K562 (cell line): Measurements from ENCODE around the gene LAP3. TPM values are rescaled to one million over a fixed set of nuclear protein-coding genes. Genes with fewer than 3 reads are reported as not detected.

ENCODE experiments used
- ARID1B ChIP-seq: fragments of 450-650 bp; IDR thresholded peaks from 2 replicates; pipeline ENCODE4 v1.6.1; 2016; ENCODE audit warnings: antibody characterized with exemption, mild to moderate bottlenecking, inconsistent platforms
- ARID3B ChIP-seq: fragments of 250-450 bp; sonication (Bioruptor Pico); IDR thresholded peaks from 2 replicates; pipeline ENCODE4 v1.4.0; 2020; ENCODE audit warnings: borderline replicate concordance
- ATF2 ChIP-seq: sonication (generic); formaldehyde crosslinking; IDR thresholded peaks from 2 replicates; pipeline ENCODE4 v1.8.1; 2022; ENCODE audit warnings: missing genetic modification reagents
- CHD1 ChIP-seq: fragments of 200-600 bp; sonication (generic); IDR thresholded peaks from one replicate; pipeline ENCODE4 v1.6.1; 2012; ENCODE audit warnings: mild to moderate bottlenecking, moderate library complexity, low read length, inconsistent platforms
- EZH2 ChIP-seq: IDR thresholded peaks from 2 replicates; pipeline ENCODE4 v1.6.1; 2012; ENCODE audit warnings: low read depth, mild to moderate bottlenecking, inconsistent platforms, low read length, borderline replicate concordance
- GTF2F1 ChIP-seq: IDR thresholded peaks from 2 replicates; pipeline ENCODE4 v1.6.1; 2011; ENCODE audit warnings: low read depth, low read length, improper control_type of control experiment
- MEF2D ChIP-seq: conservative IDR thresholded peaks from 2 replicates; pipeline ENCODE4 v1.6.1; 2016; ENCODE audit warnings: low read depth, missing genetic modification characterization, missing compliant biosample characterization
- NFYB ChIP-seq: IDR thresholded peaks from 2 replicates; pipeline ENCODE4 v1.6.1; 2011; ENCODE audit warnings: mild to moderate bottlenecking, moderate library complexity; ENCODE audit not compliant: insufficient read length; ENCODE audit errors: extremely low read depth
- NONO ChIP-seq, 2 experiments: fragments of 200-400 bp in 1 of 2; fragments of 450-650 bp in 1 of 2; formaldehyde crosslinking in 1 of 2; IDR thresholded peaks; 2 replicates each; pipeline ENCODE4 v1.6.1; 2017; ENCODE audit warnings: low read depth in 2 of 2, mild to moderate bottlenecking in 2 of 2, moderate library complexity in 2 of 2, low read length in 1 of 2
- PHB ChIP-seq: fragments of 250-450 bp; sonication (Bioruptor Pico); IDR thresholded peaks from 2 replicates; pipeline ENCODE4 v1.5.0; 2021
- YBX1 ChIP-seq: fragments of 450-650 bp; IDR thresholded peaks from 2 replicates; pipeline ENCODE4 v1.7.1; 2016; ENCODE audit warnings: mild to moderate bottlenecking
- ZBTB33 ChIP-seq: sonication (generic); formaldehyde crosslinking; IDR thresholded peaks from 2 replicates; pipeline ENCODE4 v1.8.1; 2023; ENCODE audit warnings: mild to moderate bottlenecking, missing genetic modification reagents
- ZBTB7A ChIP-seq: IDR thresholded peaks from 2 replicates; pipeline ENCODE4 v1.6.1; 2011; ENCODE audit warnings: low read depth, mild to moderate bottlenecking, low read length, moderate library complexity, borderline replicate concordance; ENCODE audit not compliant: control insufficient read depth
- ZC3H4 ChIP-seq: sonication (generic); formaldehyde crosslinking; IDR thresholded peaks from 2 replicates; pipeline ENCODE4 v1.9.0; 2021; ENCODE audit warnings: missing genetic modification reagents, borderline replicate concordance
- ZNF124 ChIP-seq: sonication (generic); formaldehyde crosslinking; IDR thresholded peaks from 2 replicates; pipeline ENCODE4 v1.8.1; 2022; ENCODE audit warnings: missing genetic modification reagents
- ZNF274 ChIP-seq: IDR thresholded peaks from 2 replicates; pipeline ENCODE4 v1.6.1; 2011; ENCODE audit warnings: low read depth, mild to moderate bottlenecking, low read length, moderate library complexity, borderline replicate concordance
- ZNF280B ChIP-seq: fragments of 250-450 bp; sonication (Bioruptor Pico); IDR thresholded peaks from 2 replicates; pipeline ENCODE4 v1.5.1; 2021; ENCODE audit warnings: mild to moderate bottlenecking
- ZNF76 ChIP-seq: fragments of 250-450 bp; sonication (Bioruptor Pico); IDR thresholded peaks from 2 replicates; pipeline ENCODE4 v1.4.0; 2020; ENCODE audit warnings: mild to moderate bottlenecking, moderate library complexity, borderline replicate concordance
- ZNF766 ChIP-seq: fragments of 200-800 bp; sonication (Bioruptor generic); conservative IDR thresholded peaks from 2 replicates; pipeline ENCODE4 v1.6.1; 2016; ENCODE audit warnings: missing genetic modification characterization, missing compliant biosample characterization
- polyA plus RNA-seq, 8 experiments: library from polyadenylated mRNA; depleted of rRNA in 4 of 8; stranded (reverse) in 5 of 8; unstranded in 3 of 8; fragments of >200 nt; fragmentation: Nextera tagmentation in 2 of 8; fragmentation: Illumina TruSeq in 1 of 8; extraction: Ambion mirVana in 2 of 8; extraction: Trizol in 1 of 8; gene quantifications; 2 replicates each; pipeline versions ENCODE4 v1.2.1 to v1.2.3, GENCODE V29; 2011 to 2014; ENCODE audit warnings: inconsistent platforms in 1 of 8, missing spikeins in 1 of 8
- total RNA-seq, 7 experiments: library from RNA; depleted of rRNA in 6 of 7; stranded (reverse); fragments of >200 nt in 6 of 7; fragmentation: Illumina TruSeq in 2 of 7; extraction: Trizol in 2 of 7; gene quantifications; 2 replicates each; pipeline versions ENCODE4 v1.2.1 to v1.2.3, GENCODE V29; 2011 to 2021; ENCODE audit warnings: low replicate concordance in 1 of 7

LAP3 gene
- total and polyA plus RNA-seq, 9 of the 15 experiments (the other 6 are each of a cell fraction or from before 2014, with no cell fraction given), result 82.3 to 170 (median 107) TPM

DNA sequence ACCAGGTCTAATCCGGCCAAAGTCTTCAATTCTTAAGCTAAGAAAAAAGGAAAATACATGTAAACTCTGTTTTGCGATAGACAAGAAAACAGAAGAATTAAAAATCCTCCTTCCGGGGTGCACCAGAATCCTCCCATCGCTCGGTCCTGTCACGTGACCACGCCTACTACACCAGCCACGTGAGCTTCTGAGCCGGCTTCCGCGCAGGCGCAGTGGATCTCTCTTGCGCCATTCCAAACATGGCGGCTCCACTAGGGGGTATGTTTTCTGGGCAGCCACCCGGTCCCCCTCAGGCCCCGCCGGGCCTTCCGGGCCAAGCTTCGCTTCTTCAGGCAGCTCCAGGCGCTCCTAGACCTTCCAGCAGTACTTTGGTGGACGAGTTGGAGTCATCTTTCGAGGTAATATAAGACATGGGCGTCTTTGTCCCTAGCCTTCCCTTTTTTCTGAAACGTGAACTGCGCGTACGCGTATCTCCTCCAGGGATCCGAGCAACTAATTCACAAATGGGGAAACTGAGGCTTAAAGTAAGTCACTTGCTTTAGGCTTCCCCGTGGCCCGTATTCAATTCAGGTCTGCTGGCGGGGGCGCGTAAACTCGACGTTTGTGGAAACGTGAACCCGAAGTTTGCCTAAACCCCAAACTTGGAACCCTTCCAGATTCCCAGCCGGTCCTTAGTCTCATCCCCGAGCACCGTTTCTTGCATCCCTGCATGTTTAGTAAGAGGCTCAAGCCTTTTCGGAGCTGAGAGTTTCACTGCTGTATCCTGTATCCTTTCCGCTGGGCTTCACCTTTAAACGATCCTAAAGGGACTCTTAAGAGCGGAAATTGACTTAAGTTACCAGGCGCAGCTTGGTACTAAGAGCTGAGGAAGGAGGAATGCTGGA lies 37.7 kb downstream of the LAP3 start, which contains the start of gene MED28 (continued):
- TF ChIP-seq ZNF274, result no peak
- TF ChIP-seq ZNF76 (CRISPR knock-in tag), result no peak
- no peak for TF ChIP-seq ZC3H4 (CRISPR knock-in tag)
- TF ChIP-seq NFYB, result no peak
- TF ChIP-seq ZBTB33 (CRISPR knock-in tag), result no peak
- TF ChIP-seq ZNF280B (CRISPR knock-in tag), result no peak
- no peak for TF ChIP-seq YBX1
- TF ChIP-seq ARID3B (CRISPR knock-in tag), result no peak
- TF ChIP-seq ATF2 (CRISPR knock-in tag), result no peak
- TF ChIP-seq MEF2D (tag), result no peak
- TF ChIP-seq ZNF766 (CRISPR knock-in tag), result no peak
- no peak for TF ChIP-seq CHD1
- TF ChIP-seq ZBTB7A, result no peak
- TF ChIP-seq ARID1B, result peak; percentile 11; the same call in 1 of the 2 replicates
- TF ChIP-seq NONO (IDR thresholded peaks at IDR 0.05; ENCODE audit: low read depth in 2 of 2, low read length in 1 of 2), result no peak
- no peak for TF ChIP-seq GTF2F1
- no peak for TF ChIP-seq EZH2
- TF ChIP-seq ZNF124, result no peak
- no peak for TF ChIP-seq PHB (CRISPR knock-in tag)
